ENCODE measurements around the gene DPH3.

The DPH3 gene

DNA sequence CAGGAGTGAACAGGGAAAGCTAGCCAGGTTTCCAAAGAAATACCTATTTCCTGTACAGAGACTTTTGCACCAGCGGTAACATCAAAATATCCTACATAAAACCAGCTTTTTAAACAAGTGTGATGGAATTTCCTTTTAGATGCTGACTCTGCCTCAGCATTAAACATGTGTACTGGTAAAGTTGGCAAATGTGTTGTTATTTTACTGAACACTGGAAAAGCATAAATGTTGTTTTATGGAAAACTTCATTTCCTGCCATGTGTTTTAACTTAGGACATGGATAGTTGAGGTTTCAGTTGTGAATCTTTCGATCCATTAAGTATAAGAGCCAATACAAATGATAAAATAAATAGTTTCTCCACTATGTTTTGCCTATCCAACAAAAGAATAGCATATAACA lies 15.9 kb upstream of the DPH3 start:
- TF ChIP-seq RAD21 (IDR thresholded peaks at IDR 0.05; ENCODE audit: low read depth) (no peak), ZBTB7A (IDR thresholded peaks at IDR 0.05; ENCODE audit: low read depth) (no peak), YY1 (IDR thresholded peaks at IDR 0.05; ENCODE audit: low read depth) (no peak), NFIC (IDR thresholded peaks at IDR 0.05) (no peak), EP300 (IDR thresholded peaks at IDR 0.05; ENCODE audit: borderline replicate concordance) (no peak), TCF12 (IDR thresholded peaks at IDR 0.05; ENCODE audit: low read depth) (no peak), FOXM1 (IDR thresholded peaks at IDR 0.05; ENCODE audit: borderline replicate concordance, low read depth) (no peak)
- TF ChIP-seq, protein P1, sequence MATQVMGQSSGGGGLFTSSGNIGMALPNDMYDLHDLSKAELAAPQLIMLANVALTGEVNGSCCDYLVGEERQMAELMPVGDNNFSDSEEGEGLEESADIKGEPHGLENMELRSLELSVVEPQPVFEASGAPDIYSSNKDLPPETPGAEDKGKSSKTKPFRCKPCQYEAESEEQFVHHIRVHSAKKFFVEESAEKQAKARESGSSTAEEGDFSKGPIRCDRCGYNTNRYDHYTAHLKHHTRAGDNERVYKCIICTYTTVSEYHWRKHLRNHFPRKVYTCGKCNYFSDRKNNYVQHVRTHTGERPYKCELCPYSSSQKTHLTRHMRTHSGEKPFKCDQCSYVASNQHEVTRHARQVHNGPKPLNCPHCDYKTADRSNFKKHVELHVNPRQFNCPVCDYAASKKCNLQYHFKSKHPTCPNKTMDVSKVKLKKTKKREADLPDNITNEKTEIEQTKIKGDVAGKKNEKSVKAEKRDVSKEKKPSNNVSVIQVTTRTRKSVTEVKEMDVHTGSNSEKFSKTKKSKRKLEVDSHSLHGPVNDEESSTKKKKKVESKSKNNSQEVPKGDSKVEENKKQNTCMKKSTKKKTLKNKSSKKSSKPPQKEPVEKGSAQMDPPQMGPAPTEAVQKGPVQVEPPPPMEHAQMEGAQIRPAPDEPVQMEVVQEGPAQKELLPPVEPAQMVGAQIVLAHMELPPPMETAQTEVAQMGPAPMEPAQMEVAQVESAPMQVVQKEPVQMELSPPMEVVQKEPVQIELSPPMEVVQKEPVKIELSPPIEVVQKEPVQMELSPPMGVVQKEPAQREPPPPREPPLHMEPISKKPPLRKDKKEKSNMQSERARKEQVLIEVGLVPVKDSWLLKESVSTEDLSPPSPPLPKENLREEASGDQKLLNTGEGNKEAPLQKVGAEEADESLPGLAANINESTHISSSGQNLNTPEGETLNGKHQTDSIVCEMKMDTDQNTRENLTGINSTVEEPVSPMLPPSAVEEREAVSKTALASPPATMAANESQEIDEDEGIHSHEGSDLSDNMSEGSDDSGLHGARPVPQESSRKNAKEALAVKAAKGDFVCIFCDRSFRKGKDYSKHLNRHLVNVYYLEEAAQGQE (IDR thresholded peaks at IDR 0.05; ENCODE audit: low read depth) = no peak

DNA sequence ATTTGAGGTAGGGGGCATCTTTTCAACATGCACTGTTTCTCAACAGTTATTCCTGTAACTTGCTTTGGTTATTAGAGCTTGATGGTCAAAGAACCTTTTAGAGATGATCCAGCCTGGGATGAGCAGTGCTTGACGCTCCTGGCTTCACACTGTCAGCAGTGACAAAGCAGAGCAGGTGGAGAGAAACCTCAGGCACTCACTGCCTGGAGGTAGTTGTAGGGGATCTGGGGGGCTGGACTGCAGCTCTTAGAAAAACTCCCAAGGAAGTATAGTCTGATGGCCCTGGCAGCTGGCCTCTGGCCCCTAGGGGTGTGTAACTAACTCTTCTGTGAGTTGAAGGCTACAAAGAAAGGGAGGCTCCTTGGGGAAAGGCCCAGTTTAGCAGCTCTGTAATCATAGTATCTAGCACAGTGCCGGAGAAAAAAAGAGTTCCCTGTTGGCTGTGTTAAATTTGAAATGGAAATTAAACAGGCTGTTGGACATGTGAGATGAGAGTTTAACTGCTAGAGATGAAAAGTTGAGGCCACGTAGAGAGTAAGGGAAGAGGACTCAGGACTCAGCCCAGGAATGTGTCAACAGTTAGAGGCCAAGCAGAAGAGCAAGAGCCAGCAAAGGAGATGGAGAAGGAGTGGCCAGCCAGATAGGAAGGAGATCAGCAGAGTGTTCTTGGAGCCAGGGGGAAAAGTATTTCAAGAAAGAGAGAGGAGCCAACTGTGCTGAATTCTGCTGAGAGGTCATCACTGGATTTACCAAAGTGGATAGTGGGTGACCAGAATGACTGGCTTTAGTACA lies 14.5 kb upstream of the DPH3 start:
- TF ChIP-seq FOXM1 (IDR thresholded peaks at IDR 0.05; ENCODE audit: borderline replicate concordance, low read depth) (no peak), NFIC (IDR thresholded peaks at IDR 0.05) (no peak), CEBPB (IDR thresholded peaks at IDR 0.05) (no peak), YY1 (IDR thresholded peaks at IDR 0.05; ENCODE audit: low read depth) (no peak), EGR1 (IDR thresholded peaks at IDR 0.05) (no peak), TCF12 (IDR thresholded peaks at IDR 0.05; ENCODE audit: low read depth) (no peak), CREB1 (IDR thresholded peaks at IDR 0.05; ENCODE audit: low read depth) (no peak), ZBTB7A (IDR thresholded peaks at IDR 0.05; ENCODE audit: low read depth) (no peak)
- TF ChIP-seq, protein P1 (IDR thresholded peaks at IDR 0.05; ENCODE audit: low read depth) = no peak
- TF ChIP-seq, protein P2, sequence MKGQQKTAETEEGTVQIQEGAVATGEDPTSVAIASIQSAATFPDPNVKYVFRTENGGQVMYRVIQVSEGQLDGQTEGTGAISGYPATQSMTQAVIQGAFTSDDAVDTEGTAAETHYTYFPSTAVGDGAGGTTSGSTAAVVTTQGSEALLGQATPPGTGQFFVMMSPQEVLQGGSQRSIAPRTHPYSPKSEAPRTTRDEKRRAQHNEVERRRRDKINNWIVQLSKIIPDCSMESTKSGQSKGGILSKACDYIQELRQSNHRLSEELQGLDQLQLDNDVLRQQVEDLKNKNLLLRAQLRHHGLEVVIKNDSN (IDR thresholded peaks at IDR 0.05) = no peak

DNA sequence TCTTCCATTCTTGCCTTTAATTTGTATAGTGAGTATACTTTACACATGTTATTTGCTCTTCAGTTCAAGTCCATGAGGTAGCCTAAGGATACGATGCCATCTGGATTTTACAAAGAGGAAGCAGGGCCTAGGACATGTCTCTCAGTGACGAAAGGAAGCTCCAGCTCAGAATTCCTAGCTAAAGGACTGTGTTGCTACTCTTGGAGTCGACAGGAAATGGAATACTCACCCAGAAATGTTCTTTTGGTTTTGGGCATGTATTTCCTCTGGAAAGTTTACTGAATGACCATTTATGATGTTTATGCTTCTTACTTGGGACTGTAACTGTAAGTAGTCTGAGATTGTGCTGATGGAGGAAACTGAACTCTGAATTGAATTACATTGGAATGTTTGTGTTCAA lies 12.7 kb upstream of the DPH3 start:
- TF ChIP-seq, protein P2 (IDR thresholded peaks at IDR 0.05) = no peak
- TF ChIP-seq TAF1 (IDR thresholded peaks at IDR 0.05; ENCODE audit: low read depth) = no peak
- TF ChIP-seq, protein P1 (IDR thresholded peaks at IDR 0.05; ENCODE audit: low read depth) = no peak
- TF ChIP-seq TCF12 (IDR thresholded peaks at IDR 0.05; ENCODE audit: low read depth) = no peak
- TF ChIP-seq NFIC (IDR thresholded peaks at IDR 0.05) = no peak
- TF ChIP-seq YY1 (IDR thresholded peaks at IDR 0.05; ENCODE audit: low read depth) = no peak
- no peak for TF ChIP-seq CEBPB (IDR thresholded peaks at IDR 0.05)
- TF ChIP-seq, protein P3, sequence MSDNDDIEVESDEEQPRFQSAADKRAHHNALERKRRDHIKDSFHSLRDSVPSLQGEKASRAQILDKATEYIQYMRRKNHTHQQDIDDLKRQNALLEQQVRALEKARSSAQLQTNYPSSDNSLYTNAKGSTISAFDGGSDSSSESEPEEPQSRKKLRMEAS (IDR thresholded peaks at IDR 0.05) = no peak
- TF ChIP-seq TEAD4 (IDR thresholded peaks at IDR 0.05) = no peak
- no peak for TF ChIP-seq CREB1 (IDR thresholded peaks at IDR 0.05; ENCODE audit: low read depth)

DNA sequence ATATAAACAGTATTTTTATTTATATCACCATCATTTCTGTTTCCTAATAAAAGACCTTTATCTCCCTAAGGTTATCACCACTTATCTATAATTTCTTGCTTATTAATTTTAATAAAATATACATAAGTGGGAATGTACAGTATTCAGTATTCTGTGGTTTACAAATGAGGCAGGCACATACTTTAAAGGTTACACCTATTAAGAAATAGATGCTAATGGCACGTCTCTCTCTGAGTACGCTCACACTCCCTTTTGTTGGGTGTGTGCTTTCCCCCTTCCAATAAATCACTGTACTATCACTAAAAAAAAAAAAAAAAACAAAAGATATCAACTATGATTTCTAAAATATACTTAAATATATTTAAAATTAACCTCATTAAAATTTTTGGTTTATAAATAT lies 9.1 kb upstream of the DPH3 start:
- TF ChIP-seq, protein P3 (IDR thresholded peaks at IDR 0.05) = no peak
- TF ChIP-seq, protein P2 (IDR thresholded peaks at IDR 0.05) = no peak
- TF ChIP-seq, protein P1 (IDR thresholded peaks at IDR 0.05; ENCODE audit: low read depth) = no peak
- no peak for TF ChIP-seq RAD21 (IDR thresholded peaks at IDR 0.05; ENCODE audit: low read depth)
- TF ChIP-seq YY1 (IDR thresholded peaks at IDR 0.05; ENCODE audit: low read depth) = no peak
- TF ChIP-seq TAF1 (IDR thresholded peaks at IDR 0.05; ENCODE audit: low read depth) = no peak
- no peak for TF ChIP-seq TEAD4 (IDR thresholded peaks at IDR 0.05)
- no peak for TF ChIP-seq EGR1 (IDR thresholded peaks at IDR 0.05)
- TF ChIP-seq NFIC (IDR thresholded peaks at IDR 0.05) = no peak
- no peak for TF ChIP-seq CEBPB (IDR thresholded peaks at IDR 0.05)
- no peak for TF ChIP-seq EP300 (IDR thresholded peaks at IDR 0.05; ENCODE audit: borderline replicate concordance)
- TF ChIP-seq FOXM1 (IDR thresholded peaks at IDR 0.05; ENCODE audit: borderline replicate concordance, low read depth) = no peak
- TF ChIP-seq TCF12 (IDR thresholded peaks at IDR 0.05; ENCODE audit: low read depth) = no peak
- TF ChIP-seq CREB1 (IDR thresholded peaks at IDR 0.05; ENCODE audit: low read depth) = no peak
- TF ChIP-seq ZBTB7A (IDR thresholded peaks at IDR 0.05; ENCODE audit: low read depth) = no peak
